Neural crest cell (in vitro differentiated cells): Measurements from ENCODE around the gene PKDREJ. TPM values are rescaled to one million over a fixed set of nuclear protein-coding genes. Genes with fewer than 3 reads are reported as not detected.

Source experiments
- DNase-seq: peaks from one replicate; pipeline ENCODE4 v3.0.0; 2021; ENCODE audit warnings: low read depth, mixed read lengths, low spot score
- H3K27ac Mint-ChIP-seq: one replicate; pipeline ENCODE4 v1.8.0; 2021; ENCODE audit warnings: mild to moderate bottlenecking, mixed read lengths; ENCODE audit not compliant: unreplicated experiment
- H3K27me3 Mint-ChIP-seq: 2 replicates; pipeline ENCODE4 v1.8.0; 2021; ENCODE audit warnings: low read depth, mild to moderate bottlenecking, mixed read lengths
- H3K36me3 Mint-ChIP-seq: 2 replicates; pipeline ENCODE4 v1.8.0; 2021; ENCODE audit warnings: low read depth, mild to moderate bottlenecking, mixed read lengths
- H3K4me1 Mint-ChIP-seq: 2 replicates; pipeline ENCODE4 v1.8.0; 2021; ENCODE audit warnings: mixed read lengths
- H3K4me3 Mint-ChIP-seq: one replicate; pipeline ENCODE4 v1.8.0; 2021; ENCODE audit warnings: mild to moderate bottlenecking, mixed read lengths
- H3K9me3 Mint-ChIP-seq: 2 replicates; pipeline ENCODE4 v1.8.0; 2021; ENCODE audit warnings: mixed read lengths
- total RNA-seq: library from RNA; stranded (reverse); gene quantifications from 2 replicates; pipeline ENCODE4 v1.2.1, GENCODE V29; 2021
- TF ChIP-seq, protein P1 (sequence below): fragments of 200-600 bp; sonication (generic); conservative IDR thresholded peaks from 2 replicates; pipeline ENCODE4 v1.5.0; 2021; ENCODE audit warnings: antibody characterized with exemption, mild to moderate bottlenecking

Gene PKDREJ
- total RNA-seq, 1 donor from 2014 or later = 0.02 TPM

DNA sequence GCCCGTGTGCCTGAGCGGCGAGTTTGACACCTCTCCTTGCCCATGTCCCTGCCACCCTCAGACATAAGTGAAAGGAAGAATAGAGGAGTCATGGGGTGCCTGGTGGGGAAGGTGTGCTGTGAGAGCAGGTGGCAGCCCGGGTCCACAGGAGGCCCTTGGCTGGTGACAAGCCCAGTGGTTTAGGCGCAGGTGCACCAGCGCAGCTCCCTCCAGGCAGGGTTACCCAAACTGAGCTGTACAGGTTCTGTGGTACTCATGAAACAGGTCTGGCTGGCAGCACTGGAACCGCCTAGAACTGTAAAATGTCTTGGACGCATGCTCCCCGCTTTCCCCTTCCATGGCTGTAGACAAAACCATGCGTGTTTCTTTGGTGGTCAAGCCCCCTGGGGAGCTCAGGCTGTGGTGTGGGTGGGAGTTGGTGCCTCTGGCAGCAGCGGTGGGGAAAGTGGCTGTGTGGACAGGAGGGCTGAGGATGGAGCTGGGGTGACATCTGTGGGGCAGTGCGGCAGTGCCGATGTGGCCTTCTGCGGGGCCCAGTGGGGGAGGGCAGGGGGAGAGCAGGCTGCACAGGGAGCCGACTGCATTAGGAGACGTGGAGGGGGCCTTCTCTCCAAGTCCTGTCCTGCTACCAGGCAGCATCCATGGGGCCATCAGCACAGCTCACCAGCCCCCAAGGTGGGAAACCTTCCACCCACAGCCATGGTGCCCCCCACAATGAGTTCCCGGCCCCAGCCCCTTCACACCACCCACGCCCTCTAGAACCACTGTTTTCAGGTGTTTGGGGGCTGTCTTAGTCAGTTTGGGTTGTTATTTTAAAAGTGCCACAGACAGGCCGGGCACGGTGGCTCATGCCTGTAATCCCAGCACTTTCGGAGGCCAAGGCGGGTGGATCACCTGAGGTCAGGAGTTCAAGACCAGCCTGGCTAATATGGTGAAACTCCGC is 28.0 kb upstream of the PKDREJ start:
- H3K4me1 Mint-ChIP-seq = peaks cover 10% of the 10 kb centered on the region
- H3K9me3 Mint-ChIP-seq = no peaks in the 10 kb centered on the region
- H3K36me3 Mint-ChIP-seq = peaks cover 6% of the 10 kb centered on the region
- TF ChIP-seq, protein P1, sequence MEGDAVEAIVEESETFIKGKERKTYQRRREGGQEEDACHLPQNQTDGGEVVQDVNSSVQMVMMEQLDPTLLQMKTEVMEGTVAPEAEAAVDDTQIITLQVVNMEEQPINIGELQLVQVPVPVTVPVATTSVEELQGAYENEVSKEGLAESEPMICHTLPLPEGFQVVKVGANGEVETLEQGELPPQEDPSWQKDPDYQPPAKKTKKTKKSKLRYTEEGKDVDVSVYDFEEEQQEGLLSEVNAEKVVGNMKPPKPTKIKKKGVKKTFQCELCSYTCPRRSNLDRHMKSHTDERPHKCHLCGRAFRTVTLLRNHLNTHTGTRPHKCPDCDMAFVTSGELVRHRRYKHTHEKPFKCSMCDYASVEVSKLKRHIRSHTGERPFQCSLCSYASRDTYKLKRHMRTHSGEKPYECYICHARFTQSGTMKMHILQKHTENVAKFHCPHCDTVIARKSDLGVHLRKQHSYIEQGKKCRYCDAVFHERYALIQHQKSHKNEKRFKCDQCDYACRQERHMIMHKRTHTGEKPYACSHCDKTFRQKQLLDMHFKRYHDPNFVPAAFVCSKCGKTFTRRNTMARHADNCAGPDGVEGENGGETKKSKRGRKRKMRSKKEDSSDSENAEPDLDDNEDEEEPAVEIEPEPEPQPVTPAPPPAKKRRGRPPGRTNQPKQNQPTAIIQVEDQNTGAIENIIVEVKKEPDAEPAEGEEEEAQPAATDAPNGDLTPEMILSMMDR = no peak
- H3K4me3 Mint-ChIP-seq = no peak overlapping the region
- H3K27ac Mint-ChIP-seq = no peak overlapping the region
- H3K27me3 Mint-ChIP-seq = no peaks in the 10 kb centered on the region
- no peak for DNase-seq

DNA sequence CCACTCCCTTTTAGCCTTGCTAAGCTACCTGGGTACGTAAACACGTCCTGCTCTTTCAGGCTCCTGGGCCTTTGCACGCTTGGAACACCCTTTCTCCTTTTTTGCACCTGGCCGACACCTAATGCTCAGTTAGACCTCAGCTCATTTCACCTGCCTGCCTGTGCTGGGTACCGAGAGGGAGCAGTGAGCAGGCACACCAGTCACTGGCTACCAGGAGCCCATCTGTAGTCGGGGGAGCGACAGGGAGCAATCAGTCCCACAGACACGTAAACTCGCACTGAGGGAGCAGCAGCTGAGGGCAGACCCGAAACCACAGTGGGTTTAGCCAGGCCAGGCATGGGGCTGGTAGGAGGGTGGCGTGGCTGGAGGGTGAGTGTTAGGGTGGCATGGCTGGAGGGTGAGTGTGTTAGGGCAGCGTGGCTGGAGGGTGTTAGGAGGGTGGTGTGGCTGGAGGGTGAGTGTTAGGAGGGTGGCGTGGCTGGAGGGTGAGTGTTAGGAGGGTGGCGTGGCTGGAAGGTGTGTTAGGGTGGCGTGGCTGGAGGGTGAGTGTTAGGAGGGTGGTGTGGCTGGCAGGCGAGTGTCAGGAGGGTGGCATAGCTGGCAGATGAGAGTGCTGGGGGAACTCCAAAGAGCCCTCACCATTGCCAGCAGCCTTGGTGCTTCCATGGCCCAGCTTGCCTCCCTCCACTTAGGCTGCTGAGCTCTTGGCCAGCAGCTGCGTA is 27.1 kb upstream of the PKDREJ start:
- H3K27me3 Mint-ChIP-seq = no peaks in the 10 kb centered on the region
- peaks cover 4% of the 10 kb centered on the region for H3K4me1 Mint-ChIP-seq
- no peak for DNase-seq
- H3K9me3 Mint-ChIP-seq = no peaks in the 10 kb centered on the region
- H3K4me3 Mint-ChIP-seq = no peak overlapping the region
- TF ChIP-seq, protein P1 = no peak
- H3K27ac Mint-ChIP-seq = no peak overlapping the region
- peaks cover 6% of the 10 kb centered on the region for H3K36me3 Mint-ChIP-seq

DNA sequence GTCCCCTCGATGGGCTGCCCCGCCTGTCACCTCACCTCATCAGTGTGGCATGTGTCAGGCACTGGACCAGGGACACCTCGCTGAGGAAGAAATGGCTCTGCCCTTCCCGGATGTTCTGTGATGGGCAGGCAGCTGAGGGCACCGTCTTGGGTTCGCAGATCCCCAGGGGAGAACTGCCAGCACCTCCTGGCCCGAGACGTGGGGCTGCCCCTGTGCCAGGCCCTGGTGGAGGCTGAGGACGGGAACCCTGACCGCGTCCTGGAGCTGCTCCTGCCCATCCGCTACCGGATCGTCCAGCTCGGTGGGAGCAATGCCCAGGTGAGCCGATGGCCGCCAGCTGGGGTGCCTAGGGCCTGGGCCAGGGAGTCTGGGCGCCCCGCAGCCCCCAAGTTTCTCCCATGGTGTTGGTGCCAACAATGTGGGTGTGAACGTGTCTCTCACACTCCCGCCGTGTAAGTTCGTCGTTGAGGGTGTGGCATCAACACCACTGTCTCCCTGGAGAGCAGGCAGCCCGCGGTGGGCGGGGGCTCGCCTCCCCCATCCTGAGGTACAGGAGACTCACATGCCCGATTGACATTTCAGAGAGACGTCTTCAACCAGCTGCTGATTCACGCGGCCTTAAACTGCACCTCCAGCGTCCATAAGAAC is 26.2 kb upstream of the PKDREJ start:
- no peak overlapping the region for H3K27ac Mint-ChIP-seq
- H3K27me3 Mint-ChIP-seq = no peaks in the 10 kb centered on the region
- no peaks in the 10 kb centered on the region for H3K9me3 Mint-ChIP-seq
- TF ChIP-seq, protein P1 = no peak
- DNase-seq = no peak
- peaks cover 6% of the 10 kb centered on the region for H3K36me3 Mint-ChIP-seq
- H3K4me3 Mint-ChIP-seq = no peak overlapping the region
- no peaks in the 10 kb centered on the region for H3K4me1 Mint-ChIP-seq

DNA sequence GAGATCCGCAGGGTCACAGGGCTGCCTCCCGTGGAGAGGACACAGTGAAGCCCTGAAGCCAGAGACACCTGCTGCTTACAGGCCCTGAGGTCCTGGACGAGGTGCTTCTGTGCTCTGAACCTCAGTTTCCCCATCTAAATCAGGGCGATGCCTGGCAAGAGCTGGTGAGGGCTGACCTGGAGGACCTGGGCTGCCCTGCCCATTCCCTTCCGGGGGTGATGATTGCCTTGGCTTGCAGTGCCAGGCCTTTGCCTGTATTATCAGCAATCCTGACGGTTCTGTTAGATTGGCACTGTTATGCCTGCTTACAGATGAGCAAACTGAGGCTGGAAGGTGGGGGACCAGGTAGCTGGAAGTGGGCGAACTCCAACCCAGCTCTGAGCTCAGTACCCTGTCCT is 25.7 kb upstream of the PKDREJ start:
- DNase-seq = no peak
- Mint-ChIP-seq H3K9me3 (no peaks in the 10 kb centered on the region), H3K36me3 (peaks cover 11% of the 10 kb centered on the region), H3K4me1 (no peaks in the 10 kb centered on the region), H3K27ac (no peak overlapping the region), H3K27me3 (no peaks in the 10 kb centered on the region), H3K4me3 (no peak overlapping the region)
- TF ChIP-seq, protein P1 = no peak

DNA sequence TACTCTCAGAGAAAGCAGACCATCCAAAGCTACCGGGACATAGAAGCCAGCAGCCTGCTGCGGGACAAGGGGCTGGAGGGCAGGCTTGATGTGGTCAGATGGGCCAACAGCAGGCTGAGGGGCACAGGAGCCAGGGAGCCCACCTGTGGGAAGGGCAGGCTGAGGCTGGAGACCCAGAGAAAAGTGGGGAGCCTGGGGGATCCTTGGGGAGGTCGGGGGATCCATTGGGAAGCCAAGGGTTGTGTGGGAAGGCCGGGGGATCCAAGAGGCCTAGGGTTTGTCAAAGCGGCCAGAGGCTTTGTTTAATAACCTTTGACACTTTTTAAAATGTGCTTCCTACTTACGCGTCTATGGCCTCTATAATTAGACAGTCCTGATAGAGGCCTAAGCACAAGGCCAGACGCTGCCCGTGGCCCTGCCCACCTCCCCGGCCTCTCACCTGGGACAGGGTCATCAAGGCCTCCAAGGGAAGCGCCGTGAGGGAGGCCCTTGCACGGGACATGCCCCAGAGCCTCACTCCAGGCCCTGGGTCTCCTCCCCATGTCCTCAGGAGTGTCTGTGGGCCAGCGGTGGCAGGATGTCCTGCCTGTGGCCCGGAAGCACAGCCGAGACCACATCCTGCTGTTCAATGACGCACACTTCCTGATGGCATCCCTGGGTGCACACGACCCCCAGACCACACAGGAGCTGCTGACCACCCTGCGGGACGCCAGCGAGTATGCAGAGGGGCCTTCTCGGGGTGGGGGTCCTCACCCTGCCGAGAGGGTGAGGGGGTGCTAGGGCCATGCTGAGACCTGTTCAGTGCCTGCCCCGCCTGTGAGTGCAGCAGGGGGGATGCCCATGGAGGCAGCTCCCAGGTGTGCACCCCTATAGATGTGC is 25.0 kb upstream of the PKDREJ start:
- TF ChIP-seq, protein P1 = no peak
- Mint-ChIP-seq H3K4me3 (no peak overlapping the region), H3K27ac (no peak overlapping the region), H3K36me3 (peaks cover 11% of the 10 kb centered on the region), H3K27me3 (no peaks in the 10 kb centered on the region), H3K4me1 (no peaks in the 10 kb centered on the region), H3K9me3 (no peaks in the 10 kb centered on the region)
- no peak for DNase-seq
